NCI-H146 treated with DMSO at 0.1 percent for 48 hours (cell line): Measurements from ENCODE around the gene FBXW7.

Experiments
- DNase-seq: peaks from one replicate; lab custom pipeline; 2025; ENCODE audit not compliant: unreplicated experiment; lab: John Stamatoyannopoulos, UW

Gene FBXW7

GRCh38 chr4:152513078-152513477 is 22.8 kb downstream of the FBXW7 start:
- DNase-seq = no peak

- DNase-seq = no peak
Measured at GRCh38 chr4:152512483-152512882, 23.4 kb downstream of the FBXW7 start.

GRCh38 chr4:152510349-152511147 is 25.3 kb downstream of the FBXW7 start:
- no peak for DNase-seq

GRCh38 chr4:152509595-152510225 is 26.2 kb downstream of the FBXW7 start:
- DNase-seq = no peak

- no peak for DNase-seq
Measured at GRCh38 chr4:152508818-152509217, 27.1 kb downstream of the FBXW7 start.

- no peak for DNase-seq
Measured at GRCh38 chr4:152508386-152508785, 27.5 kb downstream of the FBXW7 start.

GRCh38 chr4:152503653-152504290 is 32.1 kb downstream of the FBXW7 start:
- no peak for DNase-seq

- DNase-seq = no peak
Measured at GRCh38 chr4:152501846-152502536, 33.9 kb downstream of the FBXW7 start.

GRCh38 chr4:152500800-152501434 is 35.0 kb downstream of the FBXW7 start:
- DNase-seq = peak; percentile 44

- no peak for DNase-seq
Measured at GRCh38 chr4:152500275-152500674, 35.6 kb downstream of the FBXW7 start.

- DNase-seq = no peak
Measured at GRCh38 chr4:152499344-152499743, 36.5 kb downstream of the FBXW7 start.

GRCh38 chr4:152494020-152494419 is 41.9 kb downstream of the FBXW7 start:
- no peak for DNase-seq

- no peak for DNase-seq
Measured at GRCh38 chr4:152488246-152488645, 47.6 kb downstream of the FBXW7 start.

GRCh38 chr4:152486429-152487389 is 49.2 kb downstream of the FBXW7 start:
- DNase-seq = no peak

- DNase-seq = no peak
Measured at GRCh38 chr4:152485726-152486276, 50.1 kb downstream of the FBXW7 start.

GRCh38 chr4:152482211-152482610 is 53.7 kb downstream of the FBXW7 start:
- no peak for DNase-seq

GRCh38 chr4:152480901-152481300 is 55.0 kb downstream of the FBXW7 start:
- no peak for DNase-seq

GRCh38 chr4:152480326-152480725 is 55.6 kb downstream of the FBXW7 start:
- no peak for DNase-seq

- DNase-seq = no peak
Measured at GRCh38 chr4:152479428-152480026, 56.4 kb downstream of the FBXW7 start.
